GM12874 (cell line): ENCODE data around the gene PEAR1.

Experiments
- CTCF ChIP-seq: IDR thresholded peaks from 2 replicates; pipeline ENCODE4 v1.5.1; 2011; ENCODE audit warnings: low read depth, mild to moderate bottlenecking, control low read depth, low read length, moderate library complexity; ENCODE audit not compliant: insufficient read depth

PEAR1 gene

GRCh38 chr1:156869455-156869854 lies 24.1 kb upstream of the PEAR1 start:
- TF ChIP-seq CTCF: no peak

GRCh38 chr1:156873659-156874058 lies 19.9 kb upstream of the PEAR1 start:
- TF ChIP-seq CTCF: no peak

GRCh38 chr1:156874142-156874541 lies 19.4 kb upstream of the PEAR1 start:
- TF ChIP-seq CTCF: no peak

GRCh38 chr1:156874572-156875340 lies 18.8 kb upstream of the PEAR1 start:
- no peak for TF ChIP-seq CTCF

GRCh38 chr1:156875341-156875615 lies 18.2 kb upstream of the PEAR1 start:
- TF ChIP-seq CTCF: no peak

- no peak for TF ChIP-seq CTCF
These were observed 17.2 kb upstream of the PEAR1 start for GRCh38 chr1:156876281-156876680.

GRCh38 chr1:156877433-156878170 lies 15.9 kb upstream of the PEAR1 start:
- no peak for TF ChIP-seq CTCF
